Breast epithelium (tissue), 4 donors: Measurements from ENCODE around the gene PRKN. TPM values are rescaled to one million over a fixed set of nuclear protein-coding genes. Genes with fewer than 3 reads are reported as not detected.

Experiments
- DNase-seq, 2 donors: peaks; one replicate each; pipeline ENCODE4 v3.0.0-alpha.2; 2019; ENCODE audit warnings: low spot score in 2 of 2
- H3K27ac ChIP-seq, 2 donors: fragments of 200-600 bp; sonication (generic) in 1 of 2; one replicate each; pipeline ENCODE4 v1.5.1; 2016 to 2019; ENCODE audit warnings: mild to moderate bottlenecking in 1 of 2
- H3K27me3 ChIP-seq, 2 donors: fragments of 200-600 bp; sonication (generic) in 1 of 2; one replicate each; pipeline versions ENCODE4 v1.5.1 to v1.6.0; 2017 to 2019; ENCODE audit warnings: control low read depth in 1 of 2, mild to moderate bottlenecking in 1 of 2
- H3K36me3 ChIP-seq: fragments of 200-600 bp; one replicate; pipeline ENCODE4 v1.5.1; 2019
- H3K4me1 ChIP-seq, 2 donors: fragments of 200-600 bp; sonication (generic); one replicate each; pipeline ENCODE4 v1.5.1; 2016 to 2019; ENCODE audit warnings: control low read depth in 1 of 2
- H3K4me3 ChIP-seq, 3 donors: fragments of 200-600 bp; sonication (generic); 1 replicate in 2 of 3; 2 replicates in 1 of 3; pipeline ENCODE4 v1.5.1; 2016 to 2019; ENCODE audit warnings: mild to moderate bottlenecking in 3 of 3, moderate library complexity in 2 of 3
- H3K9me3 ChIP-seq, 2 donors: fragments of 200-600 bp; sonication (generic) in 1 of 2; one replicate each; pipeline ENCODE4 v1.5.1; 2016 to 2019; ENCODE audit warnings: control low read depth in 1 of 2
- POLR2A ChIP-seq: fragments of 450-650 bp; IDR thresholded peaks from one replicate; pipeline ENCODE4 v1.6.1; 2016; ENCODE audit warnings: antibody characterized with exemption, mild to moderate bottlenecking, moderate library complexity
- POLR2AphosphoS5 ChIP-seq, 3 donors: sonication (generic); formaldehyde crosslinking; IDR thresholded peaks; one replicate each; pipeline ENCODE4 v1.6.1; 2017; ENCODE audit warnings: antibody characterized with exemption in 3 of 3
- intact Hi-C: fragments of 100-400 bp; cut with DNase I; formaldehyde crosslinking; loops from one replicate; pipeline ENCODE4 v1.15.1; 2023; ENCODE audit warnings: low total_unique reads
- total RNA-seq, 3 donors: library from RNA; depleted of rRNA; stranded (reverse); fragments of >200 nt; gene quantifications; one replicate each; pipeline ENCODE4 v1.1.0, GENCODE V29; 2016
- TF ChIP-seq, protein P1 (sequence below), 3 donors: fragments of 450-650 bp; IDR thresholded peaks; one replicate each; pipeline ENCODE4 v1.5.1; 2016 to 2017; ENCODE audit warnings: antibody characterized with exemption in 3 of 3, mild to moderate bottlenecking in 3 of 3, moderate library complexity in 3 of 3

PRKN gene
- total RNA-seq, 3 donors from 2014 or later, result 7.2 to 19.0 (median 11.2) TPM

DNA sequence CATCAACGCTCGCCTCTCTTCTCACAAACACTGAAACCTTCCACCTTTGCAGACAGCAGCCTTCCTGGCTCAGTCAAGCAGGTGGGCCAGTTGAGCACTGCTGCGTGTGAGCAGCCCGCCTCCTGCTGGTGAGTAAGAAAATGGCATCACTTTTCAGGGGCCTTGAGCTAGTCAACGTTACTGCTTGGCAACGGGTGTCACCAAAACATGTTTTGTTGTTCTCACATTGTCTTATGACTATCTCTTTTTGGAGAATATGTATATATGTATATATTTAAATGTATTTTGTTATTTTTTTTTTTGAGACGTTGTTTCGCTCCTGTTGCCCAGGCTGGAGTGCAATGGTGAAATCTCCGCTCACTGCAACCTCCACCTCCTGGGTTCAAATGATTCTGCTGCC lies 1356.7 kb downstream of the PRKN start:
- Histone ChIP-seq H3K27ac (no peak overlapping the region), H3K4me1 (peaks cover 0 to 4% of the 10 kb centered on the region in 2 donors), H3K4me3 (no peak overlapping the region), H3K36me3 (no peaks in the 10 kb centered on the region), H3K27me3 (no peaks in the 10 kb centered on the region), H3K9me3 (no peaks in the 10 kb centered on the region)
- DNase-seq, result peak; percentile 30 to 67
- TF ChIP-seq, protein P1, sequence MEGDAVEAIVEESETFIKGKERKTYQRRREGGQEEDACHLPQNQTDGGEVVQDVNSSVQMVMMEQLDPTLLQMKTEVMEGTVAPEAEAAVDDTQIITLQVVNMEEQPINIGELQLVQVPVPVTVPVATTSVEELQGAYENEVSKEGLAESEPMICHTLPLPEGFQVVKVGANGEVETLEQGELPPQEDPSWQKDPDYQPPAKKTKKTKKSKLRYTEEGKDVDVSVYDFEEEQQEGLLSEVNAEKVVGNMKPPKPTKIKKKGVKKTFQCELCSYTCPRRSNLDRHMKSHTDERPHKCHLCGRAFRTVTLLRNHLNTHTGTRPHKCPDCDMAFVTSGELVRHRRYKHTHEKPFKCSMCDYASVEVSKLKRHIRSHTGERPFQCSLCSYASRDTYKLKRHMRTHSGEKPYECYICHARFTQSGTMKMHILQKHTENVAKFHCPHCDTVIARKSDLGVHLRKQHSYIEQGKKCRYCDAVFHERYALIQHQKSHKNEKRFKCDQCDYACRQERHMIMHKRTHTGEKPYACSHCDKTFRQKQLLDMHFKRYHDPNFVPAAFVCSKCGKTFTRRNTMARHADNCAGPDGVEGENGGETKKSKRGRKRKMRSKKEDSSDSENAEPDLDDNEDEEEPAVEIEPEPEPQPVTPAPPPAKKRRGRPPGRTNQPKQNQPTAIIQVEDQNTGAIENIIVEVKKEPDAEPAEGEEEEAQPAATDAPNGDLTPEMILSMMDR (IDR thresholded peaks at IDR 0.05), result peak; percentile 69 to 79 (median 72)
- no peak for TF ChIP-seq POLR2A
- intact Hi-C loops, result loop anchor here (10.0 kb wide), 1 partner anchor 436 kb away; no protein-coding TSS in a partner anchor

DNA sequence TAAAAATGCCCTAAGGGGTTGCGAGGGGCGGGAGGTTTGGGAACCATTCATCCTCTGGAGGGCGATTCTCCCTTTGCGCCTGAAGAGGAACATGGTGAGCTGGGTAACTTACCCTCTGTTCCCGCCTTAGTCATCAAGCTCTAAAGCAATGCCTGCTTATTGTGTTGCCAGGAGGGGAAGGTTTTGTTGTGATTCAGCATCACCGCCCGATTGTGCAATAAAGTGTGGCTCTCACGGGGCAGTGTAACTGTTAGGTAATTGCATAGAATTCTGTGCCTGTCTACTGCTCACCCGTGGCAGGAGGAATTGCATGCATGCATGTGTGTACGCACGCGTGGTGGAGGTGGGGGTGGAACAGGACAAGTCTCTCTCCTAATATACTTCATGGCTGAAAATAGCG lies 1358.2 kb downstream of the PRKN start:
- TF ChIP-seq, protein P1 (IDR thresholded peaks at IDR 0.05), result no peak
- no peak for TF ChIP-seq POLR2AphosphoS5 (IDR thresholded peaks at IDR 0.05)
- TF ChIP-seq POLR2A, result no peak
- intact Hi-C loops, result no loop called here
- no peaks in the 10 kb centered on the region for H3K27me3 ChIP-seq
- peaks cover 0 to 4% of the 10 kb centered on the region in 2 donors for H3K4me1 ChIP-seq
- no peak for DNase-seq
- no peak overlapping the region for H3K4me3 ChIP-seq
- no peaks in the 10 kb centered on the region for H3K36me3 ChIP-seq
- H3K9me3 ChIP-seq, result peaks cover 0 to 5% of the 10 kb centered on the region in 2 donors
- no peak overlapping the region for H3K27ac ChIP-seq

DNA sequence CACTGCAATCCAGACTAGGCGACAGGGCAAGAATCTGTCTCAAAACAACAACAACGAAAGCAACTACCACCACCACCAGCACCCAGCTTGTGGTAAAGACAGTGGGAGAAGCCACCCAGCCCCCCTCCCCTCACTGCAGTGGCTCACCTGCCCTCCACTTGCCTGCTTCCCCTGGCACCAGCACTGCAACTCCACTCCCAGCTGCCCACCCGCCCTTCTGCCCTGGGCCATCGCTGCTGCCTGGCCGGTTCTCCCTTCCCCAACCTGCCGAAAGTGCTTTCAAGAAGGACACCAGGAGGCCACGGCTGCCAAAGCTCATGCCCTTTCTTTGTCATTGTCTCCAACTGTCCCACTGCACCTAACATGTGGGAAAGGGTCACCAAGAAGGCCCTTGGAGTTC lies 1359.1 kb downstream of the PRKN start:
- H3K9me3 ChIP-seq, result peaks cover 0 to 11% of the 10 kb centered on the region in 2 donors
- no peaks in the 10 kb centered on the region for H3K4me1 ChIP-seq
- H3K36me3 ChIP-seq, result no peaks in the 10 kb centered on the region
- H3K27me3 ChIP-seq, result no peaks in the 10 kb centered on the region
- H3K4me3 ChIP-seq, result no peak overlapping the region
- intact Hi-C loops, result no loop called here
- TF ChIP-seq POLR2A, result no peak
- no peak for TF ChIP-seq POLR2AphosphoS5 (IDR thresholded peaks at IDR 0.05)
- TF ChIP-seq, protein P1 (IDR thresholded peaks at IDR 0.05), result no peak
- no peak overlapping the region for H3K27ac ChIP-seq
- DNase-seq, result no peak

DNA sequence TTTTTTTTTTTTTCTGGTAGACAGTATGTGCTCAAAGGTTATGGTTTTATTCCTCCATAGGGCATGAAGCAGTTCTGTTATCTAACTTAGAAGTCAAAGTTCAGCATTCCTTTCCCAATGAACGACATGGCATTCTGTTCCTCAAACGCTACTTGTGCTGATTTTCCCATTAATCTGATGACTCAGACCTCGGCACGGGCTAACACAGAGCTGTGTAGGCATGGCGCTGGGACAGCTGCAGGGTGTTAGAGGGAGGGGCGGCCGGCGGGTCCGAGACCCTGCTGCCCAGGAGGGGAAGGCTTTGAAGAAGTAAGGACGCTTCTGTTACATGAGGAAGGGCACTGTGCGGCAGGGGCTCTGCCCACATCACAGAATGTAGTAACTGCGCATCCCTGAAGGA lies 1360.1 kb downstream of the PRKN start:
- Histone ChIP-seq H3K9me3 (peaks cover 0 to 19% of the 10 kb centered on the region in 2 donors), H3K27me3 (no peaks in the 10 kb centered on the region), H3K27ac (no peak overlapping the region), H3K36me3 (no peaks in the 10 kb centered on the region), H3K4me1 (no peaks in the 10 kb centered on the region), H3K4me3 (no peak overlapping the region)
- TF ChIP-seq POLR2A (no peak), POLR2AphosphoS5 (IDR thresholded peaks at IDR 0.05) (no peak)
- TF ChIP-seq, protein P1 (IDR thresholded peaks at IDR 0.05), result no peak
- intact Hi-C loops, result no loop called here
- DNase-seq, result no peak

DNA sequence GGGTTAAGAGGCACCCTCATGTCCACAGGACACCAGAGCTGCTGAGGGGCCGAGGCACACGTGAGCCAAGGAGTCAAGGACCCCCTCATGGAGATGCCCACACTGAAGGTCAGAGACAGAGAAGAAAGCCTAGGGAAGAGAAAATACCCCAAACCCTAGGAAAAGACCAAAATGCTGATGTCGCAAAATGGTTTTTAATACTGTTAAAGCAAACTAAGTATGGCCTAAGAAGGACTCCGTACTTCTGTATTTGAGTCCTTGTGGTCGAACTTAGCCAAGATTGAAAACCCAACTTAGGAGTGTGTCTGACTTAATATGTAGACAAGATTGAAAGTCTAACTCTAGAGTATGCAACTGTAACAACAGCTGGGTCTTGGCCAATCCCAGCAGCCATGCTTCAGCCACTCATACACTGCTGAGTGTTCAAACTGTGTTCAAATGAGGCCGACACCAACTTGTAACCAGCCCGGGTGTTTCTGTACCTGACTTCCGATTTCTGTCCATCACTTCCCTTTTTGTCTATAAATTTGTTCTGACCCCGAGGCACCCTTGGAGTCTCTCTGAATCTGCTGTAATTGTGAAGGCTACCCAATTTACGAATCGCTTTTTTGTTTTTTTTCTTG lies 1361.2 kb downstream of the PRKN start:
- intact Hi-C loops, result no loop called here
- no peak overlapping the region for H3K27ac ChIP-seq
- no peaks in the 10 kb centered on the region for H3K27me3 ChIP-seq
- peaks cover 0 to 19% of the 10 kb centered on the region in 2 donors for H3K9me3 ChIP-seq
- no peak for DNase-seq
- no peak overlapping the region for H3K4me3 ChIP-seq
- H3K36me3 ChIP-seq, result no peaks in the 10 kb centered on the region
- no peaks in the 10 kb centered on the region for H3K4me1 ChIP-seq
- TF ChIP-seq, protein P1 (IDR thresholded peaks at IDR 0.05), result no peak
- TF ChIP-seq POLR2A (no peak), POLR2AphosphoS5 (IDR thresholded peaks at IDR 0.05) (no peak)
